CD4-positive, alpha-beta T cell treated with Interleukin-2 at 100 ng/mL for 4 hours (primary cell): ENCODE measurements around the gene LTBP4.
A peak's percentile ranks its signal among the peaks of the same experiment; 100 is the strongest.

ENCODE experiments used
- DNase-seq: peaks from one replicate; pipeline ENCODE4 v3.0.0-alpha.2; 2020; ENCODE audit warnings: low spot score

The LTBP4 gene

DNA sequence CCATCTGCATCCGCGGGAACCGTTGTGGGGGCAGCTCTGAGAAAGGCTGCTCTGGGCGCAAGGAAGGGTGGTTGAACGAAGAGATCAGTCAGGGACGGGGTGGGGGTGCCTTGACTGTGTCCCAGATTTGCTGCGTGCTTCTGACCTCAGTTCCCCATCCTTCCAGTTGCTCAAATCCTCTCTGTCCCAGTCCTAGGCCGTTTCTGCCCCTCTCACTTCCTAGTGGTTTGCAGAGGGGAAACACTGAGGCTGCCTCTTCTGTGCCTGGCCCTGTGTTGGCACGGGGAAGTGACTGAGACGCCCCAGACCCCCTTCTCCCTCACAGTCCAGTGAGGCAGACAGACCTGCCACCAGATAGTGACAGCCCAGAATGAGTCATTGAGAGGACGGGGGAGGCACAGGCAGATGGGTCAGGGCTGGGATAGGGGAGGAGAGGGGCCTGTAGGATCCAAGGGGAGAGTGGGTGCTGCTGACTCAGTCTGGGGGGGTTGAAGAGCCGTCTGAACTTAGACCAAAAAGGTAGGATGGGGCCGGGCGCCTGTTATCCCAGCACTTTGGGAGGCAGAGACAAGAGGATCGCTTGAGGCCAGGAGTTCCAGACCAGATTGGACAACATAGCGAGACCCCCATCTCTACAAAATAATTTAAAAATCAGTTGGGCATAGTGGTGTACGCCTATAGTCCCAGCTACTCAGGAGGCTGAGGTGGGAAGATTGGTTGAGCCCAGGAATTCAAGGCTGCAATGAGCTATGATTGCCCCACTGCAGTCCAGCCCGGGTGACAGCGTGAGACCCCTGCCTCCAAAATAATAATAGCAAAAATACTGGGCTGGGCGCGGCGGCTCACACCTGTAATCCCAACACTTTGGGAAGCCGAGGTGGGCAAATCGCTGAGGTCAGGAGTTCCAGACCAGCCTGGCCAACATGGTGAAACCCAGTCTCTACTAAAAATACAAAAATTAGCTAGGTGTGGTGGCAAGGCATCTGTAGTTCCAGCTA is 62.8 kb downstream of the LTBP4 start:
- DNase-seq = peak; percentile 23

DNA sequence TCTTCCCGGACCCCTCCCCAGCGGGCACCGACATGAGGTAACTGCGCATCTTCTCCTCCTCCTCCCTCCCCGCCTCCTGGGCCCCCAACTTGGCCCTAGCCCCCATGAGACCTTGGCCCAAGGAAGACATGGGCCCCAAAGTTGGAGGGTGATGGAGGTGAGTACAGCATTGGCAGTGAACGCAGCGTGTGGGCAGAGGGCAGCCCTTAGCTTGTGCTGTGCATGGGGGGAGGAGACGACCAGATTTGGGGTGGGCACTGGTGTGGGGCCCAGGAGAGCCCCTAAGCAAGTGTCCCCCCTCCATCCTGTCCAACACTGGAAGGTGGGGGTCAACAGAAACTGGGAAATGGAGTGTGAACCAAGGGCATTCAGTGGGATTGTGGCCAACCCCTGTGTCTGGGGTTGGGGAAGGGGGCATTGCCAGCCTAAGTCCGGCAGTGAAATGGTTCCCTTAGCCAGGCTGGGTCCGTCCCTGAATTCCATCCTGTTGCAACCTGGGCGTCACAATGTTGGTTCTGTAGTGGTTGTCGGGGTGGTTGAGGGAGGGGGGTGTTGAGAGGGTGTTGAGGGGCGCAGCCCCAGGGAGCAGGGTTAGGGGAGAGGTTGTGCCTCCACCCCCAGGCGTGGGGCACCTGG is 65.8 kb downstream of the LTBP4 start:
- no peak for DNase-seq

DNA sequence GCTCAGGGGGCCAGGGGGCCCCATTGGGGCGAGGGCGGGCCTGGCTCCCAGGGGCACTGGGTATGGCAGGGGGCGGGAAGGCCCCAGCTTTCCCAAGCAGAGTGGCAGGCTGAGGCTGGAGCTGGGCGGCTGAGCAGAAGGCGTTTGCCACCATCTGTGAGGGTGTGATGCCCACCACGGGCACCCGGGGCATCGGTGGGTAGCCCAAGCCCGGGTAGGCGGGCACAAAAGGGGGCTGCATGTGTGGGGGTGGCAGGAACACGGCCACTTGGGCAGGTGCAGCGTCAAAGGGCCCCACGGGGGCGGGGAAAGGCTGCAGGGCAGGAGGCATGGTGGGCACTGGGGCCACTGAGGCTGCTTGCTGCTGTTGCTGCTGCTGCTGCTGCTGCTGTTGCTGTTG is 66.4 kb downstream of the LTBP4 start:
- DNase-seq = no peak

DNA sequence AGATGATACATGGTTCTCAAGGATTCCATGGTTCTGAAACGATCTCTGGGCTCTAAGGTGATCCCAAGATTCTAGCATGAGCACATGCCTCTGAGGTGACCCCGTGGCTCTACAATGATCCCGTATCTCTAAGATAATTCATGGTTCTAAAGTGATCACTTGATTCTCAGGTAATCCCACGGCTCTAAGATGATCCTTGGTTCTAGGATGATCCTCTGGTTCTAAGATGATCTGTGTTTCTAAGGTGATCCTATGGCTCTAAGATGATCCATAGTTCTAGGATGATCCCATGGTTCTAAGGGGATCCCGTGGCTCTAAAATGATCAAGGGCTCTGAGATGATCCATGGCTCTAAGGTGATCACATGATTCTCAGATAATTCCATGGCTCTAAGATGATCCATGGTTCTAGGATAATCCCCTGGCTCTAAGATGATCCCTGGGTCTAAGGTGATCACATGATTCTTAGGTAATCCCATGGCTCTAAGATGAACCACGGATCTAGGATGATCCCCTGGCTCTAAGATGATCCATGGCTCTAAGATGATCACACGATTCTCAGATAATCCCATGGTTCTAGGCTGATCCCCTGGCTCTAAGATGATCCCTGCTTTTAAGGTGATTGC is 67.9 kb downstream of the LTBP4 start:
- DNase-seq = no peak

DNA sequence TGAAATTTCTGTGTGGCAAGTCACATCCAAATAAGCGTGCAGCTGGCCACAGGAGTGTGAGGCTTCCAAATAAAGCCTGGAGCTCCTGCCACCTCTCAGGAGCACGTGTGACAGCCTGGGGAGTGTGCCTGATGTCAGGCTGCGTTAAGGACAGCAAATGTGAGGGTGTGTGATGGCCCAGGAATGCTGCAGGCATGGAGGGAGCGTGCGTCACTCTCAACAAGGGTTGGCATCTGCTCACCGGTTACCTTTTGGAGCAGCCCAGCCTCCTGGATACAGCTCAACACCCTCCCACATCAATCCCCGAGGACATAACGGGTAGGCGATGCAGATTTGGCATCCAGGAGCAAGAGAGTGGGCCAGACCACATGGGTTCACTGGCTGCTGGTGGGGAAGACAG is 70.2 kb downstream of the LTBP4 start:
- no peak for DNase-seq

DNA sequence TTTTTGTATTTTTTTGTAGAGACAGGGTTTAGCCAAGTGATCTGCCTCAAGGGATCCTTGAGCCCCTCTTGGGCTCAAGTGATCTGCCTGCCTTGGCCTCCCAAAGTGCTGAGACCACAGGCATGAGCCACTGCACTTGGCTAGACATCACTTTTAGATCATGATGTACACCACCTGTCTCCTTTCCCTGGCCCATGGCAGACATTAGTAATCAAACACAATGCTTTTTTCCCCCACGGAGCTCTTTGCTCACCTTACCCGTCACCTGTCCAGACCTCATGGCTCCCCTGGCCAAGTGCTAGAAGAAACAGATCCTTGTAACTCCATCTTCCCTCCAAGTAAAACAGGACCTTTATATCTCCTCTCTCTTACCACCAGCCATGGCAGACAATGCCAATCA is 70.9 kb downstream of the LTBP4 start:
- no peak for DNase-seq

DNA sequence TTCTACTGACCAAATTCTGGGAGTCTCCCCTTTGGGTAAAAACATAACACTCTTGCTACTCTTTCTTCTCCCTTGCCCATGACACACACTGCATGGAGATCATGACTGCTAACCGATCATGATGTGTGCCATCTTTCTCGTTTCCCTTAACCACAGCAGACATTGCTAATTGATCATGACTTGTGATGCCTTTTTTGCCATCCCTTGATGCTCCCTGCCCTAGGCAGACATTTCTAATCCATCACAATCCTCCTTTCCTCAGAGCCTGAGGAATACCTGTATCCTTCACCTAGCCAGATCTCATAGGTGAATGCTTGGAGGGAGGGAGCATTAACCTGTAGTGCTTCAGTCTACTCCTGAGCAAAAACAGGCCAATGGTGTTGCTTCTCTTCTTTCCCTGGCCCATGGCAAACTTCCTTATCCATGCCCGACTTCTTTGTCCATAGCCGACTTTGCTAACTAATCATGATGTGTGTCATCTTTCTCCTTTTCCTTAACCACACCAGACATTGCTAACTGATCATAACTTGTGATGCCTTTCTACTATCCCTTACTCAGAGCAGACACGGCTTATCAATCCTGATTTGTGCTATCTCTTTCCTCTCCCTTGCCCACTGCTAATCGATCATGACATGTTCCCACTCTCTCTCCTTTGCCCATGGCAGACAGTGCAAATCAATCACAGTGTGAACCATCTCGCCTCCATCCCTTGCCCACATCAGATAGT is 71.6 kb downstream of the LTBP4 start:
- no peak for DNase-seq

DNA sequence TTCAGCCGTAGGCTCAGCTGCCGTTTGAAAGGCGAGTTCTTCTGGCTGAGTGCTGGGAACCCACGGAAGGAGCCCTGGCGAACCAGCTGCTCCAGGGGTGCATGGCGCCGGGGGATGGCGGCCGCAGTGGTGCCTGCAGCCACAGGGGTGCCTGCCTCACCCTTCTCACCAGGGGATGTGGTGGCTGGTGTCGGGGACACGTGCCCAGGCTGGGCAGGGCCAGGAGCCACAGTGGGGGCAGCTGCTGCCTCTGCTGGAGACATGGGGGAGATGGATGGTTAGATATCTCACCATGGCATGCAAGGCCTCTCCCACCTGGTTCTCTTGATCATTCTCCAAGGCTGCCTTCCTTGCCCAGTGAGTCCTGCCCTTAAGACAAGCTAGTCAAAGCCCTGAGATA is 72.2 kb downstream of the LTBP4 start:
- DNase-seq = peak; percentile 15

DNA sequence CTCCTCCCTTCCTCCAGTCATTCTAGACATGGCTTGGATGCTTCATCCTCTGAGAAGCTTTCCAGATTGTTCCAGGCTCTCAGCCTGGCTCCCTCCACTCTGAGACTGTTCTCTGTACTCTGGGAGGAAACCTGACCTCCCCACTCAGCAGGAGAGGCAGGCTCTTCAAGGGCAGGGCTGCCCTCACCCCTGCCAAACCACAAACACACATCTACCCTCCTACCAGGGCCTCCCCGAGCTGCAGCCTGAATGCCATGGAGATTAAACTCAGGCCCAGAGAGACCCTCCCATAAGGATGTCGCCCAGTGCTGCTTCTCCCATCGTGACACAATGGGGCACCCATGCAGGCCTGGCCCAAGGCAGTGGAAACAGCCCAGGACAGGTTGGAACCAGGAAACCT is 73.1 kb downstream of the LTBP4 start:
- DNase-seq = no peak

DNA sequence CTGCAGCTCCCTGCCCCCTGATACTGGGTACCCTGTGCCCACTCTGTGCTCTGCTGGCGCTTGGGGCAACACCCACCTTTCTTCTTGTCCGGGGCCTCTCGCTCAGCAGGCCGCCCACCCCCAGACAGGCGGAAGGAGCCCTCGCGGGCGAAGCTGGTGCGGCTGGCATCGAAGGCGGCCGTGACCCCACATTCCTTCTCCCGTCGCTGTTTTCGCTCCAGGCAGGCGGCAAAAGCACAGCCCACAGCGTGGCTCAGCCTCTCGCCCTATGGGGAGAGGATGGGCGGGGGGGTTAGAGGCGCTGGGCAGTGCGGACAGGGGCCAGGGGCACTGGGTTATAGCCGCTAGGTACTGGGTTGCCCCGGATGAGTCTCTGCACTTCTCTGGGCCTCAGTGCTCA is 76.0 kb downstream of the LTBP4 start:
- no peak for DNase-seq
